Gastrocnemius medialis (tissue), 4 donors: ENCODE data around the gene CLEC5A. TPM values are rescaled to one million over a fixed set of nuclear protein-coding genes. Genes with fewer than 3 reads are reported as not detected.

Source experiments
- ATAC-seq, 2 donors: fragments of 150-250 bp; one replicate each; pipeline ENCODE4 v1.9.1; 2016
- DNase-seq, 2 donors: peaks; one replicate each; pipeline ENCODE4 v3.0.0-alpha.2; 2019
- H3K27ac ChIP-seq, 4 donors: fragments of 200-600 bp; sonication (generic); 1 replicate in 1 of 4; 2 replicates in 3 of 4; pipeline ENCODE4 v1.5.1; 2016 to 2018; ENCODE audit warnings: mild to moderate bottlenecking in 2 of 4, moderate library complexity in 1 of 4
- H3K27me3 ChIP-seq, 3 donors: fragments of 200-600 bp; sonication (generic) in 2 of 3; 1 replicate in 1 of 3; 2 replicates in 2 of 3; pipeline versions ENCODE4 v1.5.1 to v1.6.0; 2016 to 2019; ENCODE audit warnings: mild to moderate bottlenecking in 1 of 3, moderate library complexity in 1 of 3
- H3K36me3 ChIP-seq, 2 donors: fragments of 200-600 bp; sonication (generic) in 1 of 2; one replicate each; pipeline ENCODE4 v1.5.1; 2017 to 2018
- H3K4me1 ChIP-seq, 2 donors: fragments of 200-600 bp; sonication (generic) in 1 of 2; one replicate each; pipeline ENCODE4 v1.5.1; 2016 to 2017; ENCODE audit warnings: mild to moderate bottlenecking in 2 of 2
- H3K4me3 ChIP-seq, 4 donors: fragments of 200-600 bp; sonication (generic) in 3 of 4; 1 replicate in 1 of 4; 2 replicates in 3 of 4; pipeline ENCODE4 v1.5.1; 2016 to 2019; ENCODE audit warnings: mild to moderate bottlenecking in 2 of 4
- H3K9me3 ChIP-seq, 3 donors: fragments of 200-600 bp; sonication (generic) in 2 of 3; 1 replicate in 1 of 3; 2 replicates in 2 of 3; pipeline ENCODE4 v1.5.1; 2016 to 2019
- CTCF ChIP-seq, 5 experiments: fragments of 450-650 bp in 3 of 5; fragments of 200-600 bp in 2 of 5; sonication (generic) in 2 of 5; IDR thresholded peaks in 4 of 5; conservative IDR thresholded peaks in 1 of 5; 1 replicate in 4 of 5; 2 replicates in 1 of 5; pipeline ENCODE4 v1.5.1; 2016 to 2019; ENCODE audit warnings: antibody characterized with exemption in 5 of 5, mild to moderate bottlenecking in 3 of 5, moderate library complexity in 3 of 5
- POLR2A ChIP-seq, 2 donors: fragments of 450-650 bp; IDR thresholded peaks; one replicate each; pipeline ENCODE4 v1.6.1; 2017; ENCODE audit warnings: antibody characterized with exemption in 2 of 2, mild to moderate bottlenecking in 2 of 2, moderate library complexity in 2 of 2
- in situ Hi-C, 4 donors: fragments of 200-750 bp; cut with MboI; loops; one replicate each; pipeline versions ENCODE4 v1.15.0 to v1.8.0; 2017; ENCODE audit warnings: low sequenced_read_pairs in 4 of 4
- intact Hi-C: fragments of 100-400 bp; cut with DNase I; formaldehyde crosslinking; loops from one replicate; pipeline ENCODE4 v1.15.1; 2023; ENCODE audit warnings: low total_unique reads
- total RNA-seq, 4 donors: library from RNA; depleted of rRNA; stranded (reverse); fragments of >200 nt; gene quantifications; one replicate each; pipeline versions ENCODE4 v1.1.0 to v1.2.3, GENCODE V29; 2016

Gene CLEC5A
- total RNA-seq, 4 donors from 2014 or later = not detected

- Histone ChIP-seq H3K27me3 (no peaks in the 10 kb centered on the region), H3K27ac (no peak overlapping the region), H3K9me3 (no peaks in the 10 kb centered on the region), H3K36me3 (no peaks in the 10 kb centered on the region), H3K4me1 (no peaks in the 10 kb centered on the region), H3K4me3 (no peak overlapping the region)
- TF ChIP-seq CTCF (IDR thresholded peaks at IDR 0.05 in 4 of 5, conservative IDR thresholded peaks at IDR 0.05 in 1 of 5) (no peak), POLR2A (IDR thresholded peaks at IDR 0.05) (no peak)
- no peak for DNase-seq
- intact Hi-C loops (no loop called here), in situ Hi-C loops (no loop called here)
- no peak for ATAC-seq
These were observed 14.1 kb upstream of the CLEC5A start for GRCh38 chr7:141960687-141961422.

- no peak for ATAC-seq
These were observed 9.3 kb upstream of the CLEC5A start for GRCh38 chr7:141956084-141956483.

GRCh38 chr7:141954334-141954733 is 7.6 kb upstream of the CLEC5A start:
- no peaks in the 10 kb centered on the region for H3K4me1 ChIP-seq
- in situ Hi-C loops = no loop called here
- no peak for DNase-seq
- H3K27me3 ChIP-seq = no peaks in the 10 kb centered on the region
- H3K4me3 ChIP-seq = no peak overlapping the region
- ATAC-seq = no peak
- no peak overlapping the region for H3K27ac ChIP-seq
- H3K9me3 ChIP-seq = no peaks in the 10 kb centered on the region
- no peak for TF ChIP-seq POLR2A (IDR thresholded peaks at IDR 0.05)
- no peak for TF ChIP-seq CTCF (IDR thresholded peaks at IDR 0.05 in 4 of 5, conservative IDR thresholded peaks at IDR 0.05 in 1 of 5)
- intact Hi-C loops = no loop called here
- H3K36me3 ChIP-seq = no peaks in the 10 kb centered on the region

More at GRCh38 chr7:141956084-141956483, 9.3 kb upstream of the CLEC5A start:
- no peak for DNase-seq
- intact Hi-C loops (no loop called here), in situ Hi-C loops (no loop called here)
- Histone ChIP-seq H3K36me3 (no peaks in the 10 kb centered on the region), H3K4me1 (no peaks in the 10 kb centered on the region), H3K4me3 (no peak overlapping the region), H3K27ac (no peak overlapping the region), H3K27me3 (no peaks in the 10 kb centered on the region), H3K9me3 (no peaks in the 10 kb centered on the region)
- TF ChIP-seq POLR2A (IDR thresholded peaks at IDR 0.05) (no peak), CTCF (IDR thresholded peaks at IDR 0.05 in 4 of 5, conservative IDR thresholded peaks at IDR 0.05 in 1 of 5) (no peak)

- in situ Hi-C loops (no loop called here), intact Hi-C loops (no loop called here)
- H3K27me3 ChIP-seq = no peaks in the 10 kb centered on the region
- no peaks in the 10 kb centered on the region for H3K36me3 ChIP-seq
- no peak overlapping the region for H3K4me3 ChIP-seq
- DNase-seq (no peak), ATAC-seq (no peak)
- no peak overlapping the region for H3K27ac ChIP-seq
- TF ChIP-seq POLR2A (IDR thresholded peaks at IDR 0.05) (no peak), CTCF (IDR thresholded peaks at IDR 0.05 in 4 of 5, conservative IDR thresholded peaks at IDR 0.05 in 1 of 5) (no peak)
- no peaks in the 10 kb centered on the region for H3K4me1 ChIP-seq
- no peaks in the 10 kb centered on the region for H3K9me3 ChIP-seq
These were observed 5.7 kb upstream of the CLEC5A start for GRCh38 chr7:141952461-141952860.

- Histone ChIP-seq H3K9me3 (no peaks in the 10 kb centered on the region), H3K27me3 (no peaks in the 10 kb centered on the region), H3K4me1 (no peaks in the 10 kb centered on the region), H3K4me3 (no peak overlapping the region), H3K36me3 (no peaks in the 10 kb centered on the region), H3K27ac (no peak overlapping the region)
- no peak for ATAC-seq
- no peak for DNase-seq
- TF ChIP-seq POLR2A (IDR thresholded peaks at IDR 0.05) = no peak
- no peak for TF ChIP-seq CTCF (IDR thresholded peaks at IDR 0.05 in 4 of 5, conservative IDR thresholded peaks at IDR 0.05 in 1 of 5)
- in situ Hi-C loops = no loop called here
- intact Hi-C loops = no loop called here
These were observed 4.0 kb upstream of the CLEC5A start for GRCh38 chr7:141950806-141951205.
